Measurements from ENCODE around the gene ZBTB25.

ZBTB25 gene

GRCh38 chr14:64504897-64505794 is 1.5 kb upstream of the ZBTB25 start:
- TF ChIP-seq MAX (IDR thresholded peaks at IDR 0.05) (peak; percentile 1; the same call in 1 of the 2 replicates), ZBTB7A (IDR thresholded peaks at IDR 0.05; ENCODE audit: low read depth) (no peak), REST (IDR thresholded peaks at IDR 0.05; ENCODE audit: low read depth) (no peak), TAF1 (IDR thresholded peaks at IDR 0.05; ENCODE audit: low read depth) (peak; percentile 21; the same call in 1 of the 2 replicates), EP300 (IDR thresholded peaks at IDR 0.05; ENCODE audit: borderline replicate concordance) (no peak), NFIC (IDR thresholded peaks at IDR 0.05) (no peak), USF1 (IDR thresholded peaks at IDR 0.05) (no peak), CEBPB (IDR thresholded peaks at IDR 0.05) (0 out of 2 replicates have a peak, but pooled peaks have one; percentile 35), TCF12 (IDR thresholded peaks at IDR 0.05; ENCODE audit: low read depth) (no peak; the same call in 1 of the 2 replicates), EGR1 (IDR thresholded peaks at IDR 0.05) (no peak), YY1 (IDR thresholded peaks at IDR 0.05; ENCODE audit: low read depth) (0 out of 2 replicates have a peak, but pooled peaks have one; percentile 10), FOXM1 (IDR thresholded peaks at IDR 0.05; ENCODE audit: borderline replicate concordance, low read depth) (no peak), RAD21 (IDR thresholded peaks at IDR 0.05; ENCODE audit: low read depth) (no peak), TEAD4 (IDR thresholded peaks at IDR 0.05) (no peak), CREB1 (IDR thresholded peaks at IDR 0.05; ENCODE audit: low read depth) (no peak)

GRCh38 chr14:64504310-64504896 is 765 bp upstream of the ZBTB25 start, which contains the start of gene ZBTB1:
ZBTB1 (plus strand) TSS chr14:64504770; CDS start chr14:64521505, 16,735 bp downstream.
- TF ChIP-seq MAX (IDR thresholded peaks at IDR 0.05) (no peak; the same call in none of the 2 replicates), FOXM1 (IDR thresholded peaks at IDR 0.05; ENCODE audit: borderline replicate concordance, low read depth) (no peak), EGR1 (IDR thresholded peaks at IDR 0.05) (peak; percentile 66; the same call in 1 of the 2 replicates), YY1 (IDR thresholded peaks at IDR 0.05; ENCODE audit: low read depth) (no peak), EP300 (IDR thresholded peaks at IDR 0.05; ENCODE audit: borderline replicate concordance) (peak; percentile 42; the same call in 1 of the 2 replicates), CEBPB (IDR thresholded peaks at IDR 0.05) (peak; percentile 52), USF1 (IDR thresholded peaks at IDR 0.05) (no peak), TAF1 (IDR thresholded peaks at IDR 0.05; ENCODE audit: low read depth) (peak; percentile 55), ZBTB7A (IDR thresholded peaks at IDR 0.05; ENCODE audit: low read depth) (peak; percentile 93), TCF12 (IDR thresholded peaks at IDR 0.05; ENCODE audit: low read depth) (no peak; the same call in 1 of the 2 replicates)

- TF ChIP-seq ZBTB7A (IDR thresholded peaks at IDR 0.05; ENCODE audit: low read depth) (no peak), CREB1 (IDR thresholded peaks at IDR 0.05; ENCODE audit: low read depth) (no peak)
Observed at GRCh38 chr14:64502887-64503433, 678 bp downstream of the ZBTB25 start.

GRCh38 chr14:64502456-64502855 is 1.2 kb downstream of the ZBTB25 start:
- TF ChIP-seq USF1 (IDR thresholded peaks at IDR 0.05) (no peak), TEAD4 (IDR thresholded peaks at IDR 0.05) (no peak), CEBPB (IDR thresholded peaks at IDR 0.05) (no peak), FOXM1 (IDR thresholded peaks at IDR 0.05; ENCODE audit: borderline replicate concordance, low read depth) (no peak), CREB1 (IDR thresholded peaks at IDR 0.05; ENCODE audit: low read depth) (no peak), TCF12 (IDR thresholded peaks at IDR 0.05; ENCODE audit: low read depth) (no peak), REST (IDR thresholded peaks at IDR 0.05; ENCODE audit: low read depth) (no peak), MAX (IDR thresholded peaks at IDR 0.05) (no peak), NFIC (IDR thresholded peaks at IDR 0.05) (no peak), EP300 (IDR thresholded peaks at IDR 0.05; ENCODE audit: borderline replicate concordance) (no peak), RAD21 (IDR thresholded peaks at IDR 0.05; ENCODE audit: low read depth) (no peak), ZBTB7A (IDR thresholded peaks at IDR 0.05; ENCODE audit: low read depth) (no peak), TAF1 (IDR thresholded peaks at IDR 0.05; ENCODE audit: low read depth) (no peak), EGR1 (IDR thresholded peaks at IDR 0.05) (no peak), YY1 (IDR thresholded peaks at IDR 0.05; ENCODE audit: low read depth) (no peak)

Measured in Ishikawa (cell line).